ENCODE results near the gene SEMA4A.
A peak's percentile ranks its signal among the peaks of the same experiment; 100 is the strongest.

Gene SEMA4A

GRCh38 chr1:156193488-156194299 is 40.3 kb downstream of the SEMA4A start, which contains the start of gene SLC25A44:
Gene SLC25A44, plus strand, starts transcription at chr1:156194104. Its CDS starts 5,744 bp downstream, at chr1:156199848.
- TF ChIP-seq, protein P1, sequence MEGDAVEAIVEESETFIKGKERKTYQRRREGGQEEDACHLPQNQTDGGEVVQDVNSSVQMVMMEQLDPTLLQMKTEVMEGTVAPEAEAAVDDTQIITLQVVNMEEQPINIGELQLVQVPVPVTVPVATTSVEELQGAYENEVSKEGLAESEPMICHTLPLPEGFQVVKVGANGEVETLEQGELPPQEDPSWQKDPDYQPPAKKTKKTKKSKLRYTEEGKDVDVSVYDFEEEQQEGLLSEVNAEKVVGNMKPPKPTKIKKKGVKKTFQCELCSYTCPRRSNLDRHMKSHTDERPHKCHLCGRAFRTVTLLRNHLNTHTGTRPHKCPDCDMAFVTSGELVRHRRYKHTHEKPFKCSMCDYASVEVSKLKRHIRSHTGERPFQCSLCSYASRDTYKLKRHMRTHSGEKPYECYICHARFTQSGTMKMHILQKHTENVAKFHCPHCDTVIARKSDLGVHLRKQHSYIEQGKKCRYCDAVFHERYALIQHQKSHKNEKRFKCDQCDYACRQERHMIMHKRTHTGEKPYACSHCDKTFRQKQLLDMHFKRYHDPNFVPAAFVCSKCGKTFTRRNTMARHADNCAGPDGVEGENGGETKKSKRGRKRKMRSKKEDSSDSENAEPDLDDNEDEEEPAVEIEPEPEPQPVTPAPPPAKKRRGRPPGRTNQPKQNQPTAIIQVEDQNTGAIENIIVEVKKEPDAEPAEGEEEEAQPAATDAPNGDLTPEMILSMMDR (conservative IDR thresholded peaks at IDR 0.05): peak; percentile 30; the same call in 1 of the 2 replicates
- H3K27ac ChIP-seq: peak within 1 kb of the TSS; percentile 80

DNA sequence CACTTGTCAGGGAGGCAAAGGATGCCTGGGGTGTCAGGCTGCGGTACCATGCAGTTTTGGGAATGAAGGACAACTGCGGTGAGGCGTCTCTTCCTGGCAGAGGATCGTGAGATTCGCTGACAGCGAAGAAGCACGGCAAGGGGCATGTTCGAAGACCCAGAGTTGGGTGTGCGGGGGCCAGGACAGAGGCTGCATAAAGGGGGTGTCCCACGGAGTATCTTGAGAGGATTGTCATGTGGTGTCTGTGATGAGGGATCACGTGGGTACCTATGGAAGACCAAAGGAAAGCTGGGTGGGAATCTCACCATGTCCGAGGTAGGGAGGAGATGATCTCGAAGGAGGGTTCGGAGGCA is 40.9 kb downstream of the SEMA4A start:
- peak overlapping the region; percentile 80 for H3K27ac ChIP-seq
- TF ChIP-seq, protein P1 (conservative IDR thresholded peaks at IDR 0.05): no peak

GRCh38 chr1:156195853-156196252 is 42.5 kb downstream of the SEMA4A start:
- TF ChIP-seq, protein P1 (conservative IDR thresholded peaks at IDR 0.05): no peak
- H3K27ac ChIP-seq: no peak overlapping the region

DNA sequence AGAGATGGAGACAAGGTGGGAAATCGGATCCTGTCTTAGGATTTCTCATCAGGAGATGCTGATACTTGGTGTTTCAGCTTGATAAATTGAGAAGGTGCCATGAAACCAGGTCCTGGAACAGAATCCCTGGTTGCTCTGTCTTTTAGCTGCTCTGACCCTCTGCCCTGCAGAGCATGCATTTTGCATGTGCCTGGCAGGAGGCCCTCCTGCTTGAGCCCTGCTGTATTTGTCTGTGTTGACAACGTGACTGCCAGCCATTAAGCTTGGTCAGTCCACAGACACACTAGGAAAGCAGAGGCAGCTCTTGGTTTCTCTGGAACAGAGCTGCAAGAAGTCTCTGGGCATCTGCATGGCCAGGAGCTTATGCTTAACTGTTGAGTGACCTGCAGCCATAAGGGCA is 43.1 kb downstream of the SEMA4A start:
- TF ChIP-seq, protein P1 (conservative IDR thresholded peaks at IDR 0.05): no peak
- no peak overlapping the region for H3K27ac ChIP-seq

DNA sequence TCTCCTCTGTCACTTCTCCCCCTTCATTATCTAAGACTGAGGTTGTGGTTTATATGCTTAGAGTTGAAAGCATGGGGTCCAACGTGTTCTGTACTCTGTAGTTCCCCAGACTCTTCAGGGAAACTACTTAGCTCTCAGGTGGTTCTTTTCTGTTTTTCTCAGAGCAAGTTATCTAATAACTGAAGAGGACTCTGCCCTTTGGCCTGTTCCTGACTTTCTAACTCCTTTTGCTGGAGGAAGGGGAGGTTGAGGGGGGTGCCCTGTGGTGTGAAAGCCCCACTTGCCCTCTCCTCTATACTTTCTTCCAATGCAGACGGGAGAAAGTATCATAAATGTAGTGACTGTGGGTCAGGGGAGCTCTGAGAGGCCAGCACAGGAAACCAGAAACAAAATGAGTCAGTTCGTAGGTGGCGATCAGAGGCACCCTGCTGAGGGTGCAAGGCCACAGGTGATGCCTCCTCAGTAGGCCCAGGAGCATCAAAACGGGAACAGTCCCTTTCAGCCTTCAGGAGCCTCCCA is 45.5 kb downstream of the SEMA4A start:
- TF ChIP-seq, protein P1 (conservative IDR thresholded peaks at IDR 0.05): no peak
- H3K27ac ChIP-seq: no peak overlapping the region

GRCh38 chr1:156200044-156200443 is 46.7 kb downstream of the SEMA4A start:
- no peak overlapping the region for H3K27ac ChIP-seq
- TF ChIP-seq, protein P1 (conservative IDR thresholded peaks at IDR 0.05): no peak

GRCh38 chr1:156203331-156203730 is 49.9 kb downstream of the SEMA4A start:
- no peak overlapping the region for H3K27ac ChIP-seq
- TF ChIP-seq, protein P1 (conservative IDR thresholded peaks at IDR 0.05): no peak
